PC-3 (cell line): Measurements from ENCODE around the gene IGSF23. TPM values are rescaled to one million over a fixed set of nuclear protein-coding genes. Genes with fewer than 3 reads are reported as not detected.

Source experiments
- ATAC-seq: fragments of 200-7000 bp; cut with Tn5 transposase; 2 replicates; pipeline ENCODE4 v1.9.1; 2020; ENCODE audit warnings: mild to moderate bottlenecking, moderate library complexity
- BruUV-seq: library from RNA; stranded (reverse); fragments of 400-500 nt; replicated peaks from 2 replicates; lab custom pipeline; 2021; lab: Mats Ljungman, UMichigan
- CTCF ChIA-PET: fragments of 300-600 bp; sonication (Branson Sonifier 250); formaldehyde crosslinking; loops from one replicate; lab custom pipeline; 2022; ENCODE audit warnings: antibody characterized with exemption; lab: Charles Lee
- POLR2A ChIA-PET: fragments of 300-600 bp; sonication (Branson Sonifier 250); formaldehyde crosslinking; loops from one replicate; lab custom pipeline; 2022; ENCODE audit warnings: antibody characterized with exemption; ENCODE audit not compliant: unreplicated experiment; lab: Charles Lee
- DNase-seq: peaks from one replicate; pipeline ENCODE4 v3.0.0-alpha.2; 2015
- H2AFZ ChIP-seq: fragments of 300-600 bp; sonication (generic); 2 replicates; pipeline ENCODE4 v1.6.0; 2016; ENCODE audit warnings: antibody characterized with exemption, low read length
- H3F3A ChIP-seq: fragments of 300-600 bp; sonication (generic); one replicate; pipeline ENCODE4 v1.6.0; 2017; ENCODE audit warnings: antibody characterized with exemption, low read length, control low read depth, mild to moderate bottlenecking; ENCODE audit not compliant: unreplicated experiment
- H3K27ac ChIP-seq: fragments of 300-600 bp; sonication (generic); 2 replicates; pipeline ENCODE4 v1.5.1; 2016; ENCODE audit warnings: mild to moderate bottlenecking, low read length
- H3K27me3 ChIP-seq: fragments of 300-600 bp; sonication (generic); 2 replicates; pipeline ENCODE4 v1.6.1; 2016; ENCODE audit warnings: low read length, mixed read lengths
- H3K36me3 ChIP-seq: fragments of 300-600 bp; sonication (generic); 2 replicates; pipeline ENCODE4 v1.6.1; 2016; ENCODE audit warnings: low read depth, mixed run types, low read length, mixed read lengths
- H3K4me1 ChIP-seq: fragments of 300-600 bp; sonication (generic); 2 replicates; pipeline ENCODE4 v1.5.1; 2016; ENCODE audit warnings: low read length; ENCODE audit not compliant: insufficient read depth
- H3K4me2 ChIP-seq: fragments of 300-600 bp; sonication (generic); 2 replicates; pipeline ENCODE4 v1.6.0; 2016; ENCODE audit warnings: low read length
- H3K4me3 ChIP-seq: fragments of 300-600 bp; sonication (generic); 2 replicates; pipeline ENCODE4 v1.5.1; 2016; ENCODE audit warnings: mild to moderate bottlenecking, low read length, mixed read lengths
- H3K79me2 ChIP-seq: fragments of 300-600 bp; sonication (generic); 2 replicates; pipeline ENCODE4 v1.6.1; 2017; ENCODE audit warnings: low read length, mixed read lengths
- H3K9ac ChIP-seq: fragments of 300-600 bp; sonication (generic); 2 replicates; pipeline ENCODE4 v1.6.0; 2016; ENCODE audit warnings: mild to moderate bottlenecking, low read length
- H3K9me2 ChIP-seq: fragments of 300-600 bp; sonication (generic); replicated peaks from 2 replicates; pipeline ENCODE4 v1.6.1; 2016; ENCODE audit warnings: mixed run types, low read length, mixed read lengths
- H3K9me3 ChIP-seq: fragments of 300-600 bp; sonication (generic); 2 replicates; pipeline ENCODE4 v1.6.1; 2016; ENCODE audit warnings: low read length, mixed read lengths
- H4K20me1 ChIP-seq: fragments of 300-600 bp; sonication (generic); 2 replicates; pipeline ENCODE4 v1.6.1; 2016; ENCODE audit warnings: low read length, mixed read lengths
- EZH2 ChIP-seq: fragments of 300-600 bp; sonication (generic); IDR thresholded peaks from one replicate; pipeline ENCODE4 v1.6.1; 2017; ENCODE audit warnings: antibody characterized with exemption, mild to moderate bottlenecking, low read length; ENCODE audit not compliant: unreplicated experiment
- EZH2phosphoT487 ChIP-seq: fragments of 300-600 bp; sonication (generic); IDR thresholded peaks from 2 replicates; pipeline ENCODE4 v1.6.1; 2018; ENCODE audit warnings: mild to moderate bottlenecking, antibody characterized with exemption, low read length, borderline replicate concordance
- intact Hi-C: fragments of 100-400 bp; cut with micrococcal nuclease; formaldehyde crosslinking; loops from 2 replicates; pipeline ENCODE4 v1.9.0; 2023
- total RNA-seq: library from RNA; depleted of rRNA; stranded (reverse); fragments of >200 nt; gene quantifications from 2 replicates; pipeline ENCODE4 v1.2.3, GENCODE V29; 2014
- TF ChIP-seq, protein P1 (sequence below): fragments of 300-600 bp; sonication (generic); conservative IDR thresholded peaks from 2 replicates; pipeline ENCODE4 v1.5.1; 2017; ENCODE audit warnings: antibody characterized with exemption, low read depth, mild to moderate bottlenecking, low read length

The IGSF23 gene
- total RNA-seq, 1 experiment from 2014 or later = not detected

DNA sequence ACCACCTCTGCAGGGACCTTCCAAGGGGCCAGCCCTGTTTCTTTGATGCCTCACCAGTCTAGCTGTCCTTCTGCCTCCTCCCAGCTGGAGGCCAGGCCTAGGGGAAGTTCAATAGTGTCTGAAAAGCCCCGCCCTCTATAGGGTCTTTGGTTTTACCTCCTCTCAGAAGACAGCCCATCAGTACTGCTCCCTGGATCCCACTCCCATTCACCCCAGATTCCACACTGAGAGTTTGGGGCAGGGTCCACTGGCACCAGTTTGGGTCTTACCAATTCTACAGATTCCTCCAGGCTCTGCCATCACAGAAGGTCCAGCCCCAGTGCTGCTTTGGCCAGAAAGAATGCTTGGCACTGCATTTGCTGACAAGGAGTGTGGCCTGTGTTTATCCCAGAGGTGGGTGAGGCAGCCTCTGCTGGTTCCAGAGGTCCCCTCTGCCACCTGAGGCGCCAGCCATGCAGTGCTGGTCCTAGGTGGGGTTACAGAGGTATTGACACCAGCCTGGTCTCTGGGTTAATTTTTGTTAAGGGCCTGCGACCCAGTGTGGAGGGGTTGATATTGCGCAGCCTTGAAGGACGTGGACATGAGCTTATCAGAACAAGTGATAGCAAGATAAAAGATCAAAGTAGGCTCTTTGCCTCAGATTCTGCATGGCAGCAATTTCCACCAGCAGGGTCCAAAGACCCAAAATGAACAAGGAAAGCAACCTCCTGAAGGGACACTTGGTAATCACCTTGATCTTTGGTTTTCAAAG, 41.4 kb upstream of the IGSF23 start:
- no peak for ATAC-seq
- BruUV-seq = no TSS peak
- H2AFZ ChIP-seq = no peak overlapping the region

DNA sequence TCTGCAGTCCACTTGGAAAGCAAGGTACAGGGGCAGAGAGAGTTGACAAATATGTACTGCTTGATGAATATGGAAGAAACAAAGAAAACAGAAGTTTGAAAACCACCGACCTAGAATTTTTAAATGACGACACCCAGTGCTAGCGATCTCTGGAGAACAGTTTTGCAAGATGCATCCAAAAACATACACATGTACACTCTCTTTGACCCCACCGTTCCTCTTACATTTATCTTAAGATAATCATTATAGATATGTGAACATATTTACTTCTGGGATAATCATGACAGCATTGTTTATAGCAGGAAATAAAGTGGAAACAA, 40.8 kb upstream of the IGSF23 start:
- no peak for ATAC-seq
- H2AFZ ChIP-seq = no peak overlapping the region
- intact Hi-C loops = loop anchor here (10.0 kb wide), 1 partner anchor 272 kb away; the partner anchor contains the start of gene NECTIN2
- H3K4me3 ChIP-seq = no peak overlapping the region
- no peaks in the 10 kb centered on the region for H4K20me1 ChIP-seq
- CTCF ChIA-PET = no interaction called here
- H3K4me1 ChIP-seq = peaks cover 15% of the 10 kb centered on the region
- H3K4me2 ChIP-seq = no peak overlapping the region
- H3K9me2 ChIP-seq = no peaks in the 10 kb centered on the region
- no peak overlapping the region for H3K27ac ChIP-seq
- POLR2A ChIA-PET = no interaction called here
- H3K9me3 ChIP-seq = no peaks in the 10 kb centered on the region
- DNase-seq = no peak
- H3F3A ChIP-seq = no peaks in the 10 kb centered on the region
- no peaks in the 10 kb centered on the region for H3K36me3 ChIP-seq
- no TSS peak for BruUV-seq
- H3K9ac ChIP-seq = no peak overlapping the region
- H3K27me3 ChIP-seq = peaks cover 4% of the 10 kb centered on the region; the same call in 1 of the 2 replicates
- TF ChIP-seq, protein P1, sequence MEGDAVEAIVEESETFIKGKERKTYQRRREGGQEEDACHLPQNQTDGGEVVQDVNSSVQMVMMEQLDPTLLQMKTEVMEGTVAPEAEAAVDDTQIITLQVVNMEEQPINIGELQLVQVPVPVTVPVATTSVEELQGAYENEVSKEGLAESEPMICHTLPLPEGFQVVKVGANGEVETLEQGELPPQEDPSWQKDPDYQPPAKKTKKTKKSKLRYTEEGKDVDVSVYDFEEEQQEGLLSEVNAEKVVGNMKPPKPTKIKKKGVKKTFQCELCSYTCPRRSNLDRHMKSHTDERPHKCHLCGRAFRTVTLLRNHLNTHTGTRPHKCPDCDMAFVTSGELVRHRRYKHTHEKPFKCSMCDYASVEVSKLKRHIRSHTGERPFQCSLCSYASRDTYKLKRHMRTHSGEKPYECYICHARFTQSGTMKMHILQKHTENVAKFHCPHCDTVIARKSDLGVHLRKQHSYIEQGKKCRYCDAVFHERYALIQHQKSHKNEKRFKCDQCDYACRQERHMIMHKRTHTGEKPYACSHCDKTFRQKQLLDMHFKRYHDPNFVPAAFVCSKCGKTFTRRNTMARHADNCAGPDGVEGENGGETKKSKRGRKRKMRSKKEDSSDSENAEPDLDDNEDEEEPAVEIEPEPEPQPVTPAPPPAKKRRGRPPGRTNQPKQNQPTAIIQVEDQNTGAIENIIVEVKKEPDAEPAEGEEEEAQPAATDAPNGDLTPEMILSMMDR = no peak
- H3K79me2 ChIP-seq = no peaks in the 10 kb centered on the region

More for the DNA sequence above, 41.4 kb upstream of the IGSF23 start:
- peaks cover 15% of the 10 kb centered on the region for H3K4me1 ChIP-seq
- no peak overlapping the region for H3K4me3 ChIP-seq
- H3K27ac ChIP-seq = no peak overlapping the region
- H3K9me3 ChIP-seq = no peaks in the 10 kb centered on the region
- H3K27me3 ChIP-seq = peaks cover 6% of the 10 kb centered on the region
- CTCF ChIA-PET = no interaction called here
- no peak overlapping the region for H3K4me2 ChIP-seq
- H3K9me2 ChIP-seq = no peaks in the 10 kb centered on the region
- H3K79me2 ChIP-seq = no peaks in the 10 kb centered on the region
- DNase-seq = no peak
- no peaks in the 10 kb centered on the region for H4K20me1 ChIP-seq
- intact Hi-C loops = loop anchor here (10.0 kb wide), 1 partner anchor 273 kb away; the partner anchor contains the start of gene NECTIN2
- no peaks in the 10 kb centered on the region for H3F3A ChIP-seq
- POLR2A ChIA-PET = no interaction called here
- H3K9ac ChIP-seq = no peak overlapping the region
- TF ChIP-seq EZH2 = no peak
- no peak for TF ChIP-seq EZH2phosphoT487
- no peaks in the 10 kb centered on the region for H3K36me3 ChIP-seq

DNA sequence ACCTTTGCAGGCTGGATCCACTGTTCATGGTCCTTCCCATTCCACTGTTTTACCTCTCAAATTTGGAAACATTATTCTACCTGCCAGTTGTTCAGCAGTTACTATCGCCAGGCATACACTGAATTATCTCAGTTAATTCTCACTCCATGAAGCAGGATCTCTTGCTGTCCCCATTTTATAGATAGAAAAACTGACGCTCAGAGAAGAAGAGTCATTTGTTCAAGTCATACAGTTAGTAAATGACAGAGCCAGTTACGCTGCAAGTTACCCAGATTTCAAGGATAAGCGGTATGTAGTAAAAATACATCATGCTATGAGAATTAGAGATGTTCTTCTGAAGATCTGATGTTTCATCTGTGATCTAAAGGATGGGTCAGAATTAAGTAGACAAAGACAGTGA, 40.2 kb upstream of the IGSF23 start:
- Histone ChIP-seq H3K79me2 (no peaks in the 10 kb centered on the region), H3K27ac (no peak overlapping the region), H3K9me3 (no peaks in the 10 kb centered on the region), H3F3A (no peaks in the 10 kb centered on the region), H3K4me2 (no peak overlapping the region), H3K4me1 (peaks cover 15% of the 10 kb centered on the region), H3K9ac (no peak overlapping the region), H3K4me3 (no peak overlapping the region), H3K9me2 (no peaks in the 10 kb centered on the region), H2AFZ (no peak overlapping the region), H3K36me3 (no peaks in the 10 kb centered on the region), H3K27me3 (no peaks in the 10 kb centered on the region), H4K20me1 (no peaks in the 10 kb centered on the region)
- TF ChIP-seq EZH2phosphoT487 = no peak
- no peak for TF ChIP-seq EZH2
- TF ChIP-seq, protein P1 = no peak
- BruUV-seq = no TSS peak
- ChIA-PET POLR2A (no interaction called here), CTCF (no interaction called here)
- intact Hi-C loops = loop anchor here (10.0 kb wide), 1 partner anchor 272 kb away; the partner anchor contains the start of gene NECTIN2
- DNase-seq (no peak), ATAC-seq (no peak)
